ENCODE results near the gene VTN.

The VTN gene

GRCh38 chr17:28368915-28369683 lies 1.0 kb downstream of the VTN start:
- DNase-seq (ENCODE audit: low read depth, low spot score) = no peak

- no peak for DNase-seq (ENCODE audit: low read depth, low spot score)
These were observed 1.7 kb downstream of the VTN start for GRCh38 chr17:28368306-28368831.

DNA sequence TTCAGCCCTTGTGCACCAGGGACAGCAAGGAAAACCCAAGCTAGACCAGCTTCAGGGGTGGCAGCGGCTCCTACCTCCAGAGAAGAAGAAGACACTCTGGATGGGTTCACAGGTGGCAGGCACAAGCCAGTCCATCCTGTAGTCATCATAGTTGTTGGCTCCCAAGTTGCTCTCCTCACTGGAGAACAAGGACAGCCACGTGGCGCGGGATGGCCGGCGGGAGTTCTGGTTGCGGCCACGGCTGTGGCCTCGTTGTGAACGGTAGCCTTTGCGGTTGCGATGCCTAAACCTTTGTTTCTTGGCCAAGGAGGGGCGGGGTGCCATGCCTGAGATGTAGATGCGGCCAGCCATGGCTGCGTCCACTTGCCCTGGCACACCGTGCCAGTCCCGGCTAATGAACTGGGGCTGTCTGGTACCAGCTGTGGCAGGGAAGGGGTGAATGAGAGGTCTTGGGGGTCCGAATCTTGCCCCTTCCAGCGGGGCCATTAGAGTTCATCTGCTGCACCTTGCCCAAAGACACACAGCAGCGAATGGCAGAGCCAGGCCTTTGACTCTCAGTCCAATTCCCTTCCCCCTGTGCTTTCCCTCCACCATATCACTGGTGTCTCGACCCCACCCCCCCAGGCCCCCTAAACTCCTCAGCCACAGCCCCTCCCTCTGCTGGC lies 2.3 kb downstream of the VTN start:
- DNase-seq (ENCODE audit: low read depth, low spot score) = no peak

GRCh38 chr17:28366605-28367004 lies 3.5 kb downstream of the VTN start:
- no peak for DNase-seq (ENCODE audit: low read depth, low spot score)

DNA sequence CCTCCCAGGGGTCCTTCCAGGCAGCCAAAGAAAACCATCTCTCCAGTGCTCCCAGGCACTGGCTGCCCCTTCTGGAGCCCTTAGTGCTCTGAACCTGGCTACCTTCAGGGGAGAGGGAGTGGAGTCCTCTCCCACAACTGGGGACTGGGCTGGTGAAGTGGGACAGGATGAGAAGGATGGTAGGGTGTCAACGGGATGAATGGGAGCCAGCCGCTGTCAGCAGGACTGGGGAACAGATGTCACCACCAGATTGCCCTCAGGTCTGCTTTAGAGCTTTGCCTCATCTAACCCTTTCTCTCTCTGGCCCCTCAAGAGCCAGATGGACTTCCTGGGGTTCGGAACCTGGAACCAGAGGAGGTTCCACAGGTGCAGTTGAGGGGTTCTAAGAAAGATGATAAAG lies 4.6 kb downstream of the VTN start:
- DNase-seq (ENCODE audit: low read depth, low spot score) = no peak

- DNase-seq (ENCODE audit: low read depth, low spot score) = no peak
These were observed 5.3 kb downstream of the VTN start, which contains the start of gene SEBOX for GRCh38 chr17:28364665-28365363. Gene SEBOX, minus strand, starts transcription at chr17:28365199. Its CDS starts 48 bp downstream, at chr17:28365151.

DNA sequence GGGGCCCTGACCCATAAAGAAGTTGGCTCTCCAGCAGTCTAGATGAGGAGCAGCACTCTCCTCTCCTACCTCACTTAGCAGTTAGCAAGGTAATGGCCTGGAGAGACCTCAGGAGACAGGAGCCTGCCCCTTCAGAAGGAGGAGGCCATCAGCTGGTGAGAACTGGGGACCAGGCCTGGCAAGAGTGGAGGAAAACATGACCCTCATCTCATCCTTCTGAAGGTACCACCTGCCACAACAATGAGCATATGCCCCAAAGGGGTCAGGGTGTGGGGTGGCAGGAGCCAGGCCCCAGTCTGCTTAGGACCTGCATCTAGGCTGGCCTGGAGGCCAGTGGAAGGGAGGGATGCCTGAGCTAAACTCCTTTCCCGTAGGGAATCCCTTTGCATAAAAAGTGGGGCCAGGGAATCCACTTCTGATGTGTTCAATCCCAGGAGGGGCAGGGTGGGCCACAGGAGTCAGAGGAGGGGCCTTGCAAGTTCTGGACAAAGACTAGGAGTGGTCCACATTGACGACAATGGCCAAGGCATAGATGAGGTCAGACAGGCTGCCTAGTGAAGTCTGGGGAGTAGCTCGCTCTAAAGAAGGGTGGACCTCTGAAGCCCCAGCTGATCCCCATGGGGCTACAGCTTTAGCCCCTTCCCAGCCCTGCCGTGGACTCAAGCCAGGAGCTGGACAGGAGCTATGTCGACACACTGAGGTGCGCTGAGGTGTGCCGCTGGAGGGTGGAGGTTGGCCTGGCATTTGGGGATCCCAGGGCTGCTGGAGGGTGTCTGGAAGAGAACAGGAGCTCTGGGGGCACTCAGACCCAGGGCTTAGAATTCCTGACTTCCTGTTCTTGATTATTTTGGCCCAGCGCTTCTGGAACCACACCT lies 6.1 kb downstream of the VTN start:
- DNase-seq (ENCODE audit: low read depth, low spot score) = no peak

DNA sequence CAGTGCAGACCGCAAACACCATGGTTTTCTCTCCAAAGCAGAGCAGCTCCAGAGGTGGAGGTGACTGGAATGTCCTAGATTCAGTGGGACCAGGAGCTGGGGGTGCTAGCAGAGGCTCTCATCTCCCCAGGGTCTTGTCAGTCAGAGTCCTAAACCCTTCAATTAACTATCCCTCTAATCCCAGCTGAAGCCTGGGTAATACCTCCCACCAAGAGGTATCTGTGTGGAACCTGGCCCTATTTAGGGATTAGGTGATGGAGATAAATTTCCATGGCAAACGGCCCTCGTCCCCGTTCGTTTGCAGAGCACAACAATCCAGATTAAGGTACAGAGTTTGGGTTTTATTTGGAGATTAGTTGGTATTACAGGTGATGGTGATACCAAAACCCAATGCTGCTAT lies 6.9 kb downstream of the VTN start:
- DNase-seq (ENCODE audit: low read depth, low spot score) = no peak

DNA sequence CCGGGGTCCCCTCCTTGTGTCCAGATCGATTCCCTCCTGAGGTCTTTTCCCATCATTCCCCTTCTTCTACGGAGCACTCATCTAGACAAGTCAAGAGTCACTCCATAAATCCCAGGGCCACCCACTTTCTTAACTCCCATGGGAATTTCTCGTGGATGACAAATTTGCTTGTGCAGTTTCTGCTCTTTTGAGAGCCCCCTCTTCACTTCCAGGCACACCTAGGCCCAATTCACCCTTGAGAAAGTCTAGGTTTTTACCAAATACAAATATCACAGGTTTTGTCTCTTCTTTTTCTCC lies 12.3 kb downstream of the VTN start:
- no peak for DNase-seq (ENCODE audit: low read depth, low spot score)

DNA sequence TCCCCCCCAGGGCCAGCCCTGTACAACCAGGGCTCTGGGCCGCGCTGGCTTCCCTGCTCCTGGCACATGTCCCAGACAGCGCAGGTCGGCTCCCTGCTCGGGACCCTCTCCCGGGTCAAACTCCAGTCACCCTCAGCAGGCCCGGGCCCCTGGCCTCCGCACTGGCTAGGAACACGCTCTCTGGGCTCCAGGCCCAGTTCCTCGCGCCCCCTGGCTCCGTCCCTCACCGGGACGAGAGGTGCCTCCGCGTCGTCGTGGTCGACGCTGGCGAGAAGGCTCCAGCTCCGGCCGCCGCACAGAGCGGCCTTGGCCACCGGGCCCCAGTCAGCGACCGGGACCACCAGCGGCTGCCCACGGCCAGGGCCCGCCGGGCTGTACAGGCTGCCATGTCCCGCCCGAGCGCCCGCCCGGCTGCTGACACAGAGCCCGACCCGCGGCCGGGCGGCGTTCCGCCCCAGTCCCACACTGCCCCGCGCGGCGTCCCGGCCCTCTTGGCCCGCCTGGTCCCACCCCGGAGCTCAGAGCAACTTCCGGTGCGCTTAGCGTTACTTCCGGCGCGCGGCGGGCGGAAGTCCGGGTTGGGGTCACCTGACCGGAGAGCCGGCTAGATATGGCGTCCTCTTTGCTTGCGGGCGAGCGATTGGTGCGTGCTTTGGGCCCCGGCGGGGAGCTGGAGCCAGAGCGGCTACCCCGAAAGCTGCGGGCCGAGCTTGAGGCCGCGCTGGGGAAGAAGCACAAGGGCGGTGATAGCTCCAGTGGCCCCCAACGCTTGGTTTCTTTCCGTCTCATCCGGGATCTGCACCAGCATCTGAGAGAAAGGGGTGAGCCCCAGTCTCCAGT lies 12.8 kb downstream of the VTN start, which contains the start of gene POLDIP2:
POLDIP2 (minus strand) TSS at position 467 of the 840 bp plus-strand sequence; CDS start at position 388, 79 bp downstream.
- DNase-seq (ENCODE audit: low read depth, low spot score) = peak; percentile 98

GRCh38 chr17:28350271-28350670 lies 19.8 kb downstream of the VTN start:
- no peak for DNase-seq (ENCODE audit: low read depth, low spot score)

DNA sequence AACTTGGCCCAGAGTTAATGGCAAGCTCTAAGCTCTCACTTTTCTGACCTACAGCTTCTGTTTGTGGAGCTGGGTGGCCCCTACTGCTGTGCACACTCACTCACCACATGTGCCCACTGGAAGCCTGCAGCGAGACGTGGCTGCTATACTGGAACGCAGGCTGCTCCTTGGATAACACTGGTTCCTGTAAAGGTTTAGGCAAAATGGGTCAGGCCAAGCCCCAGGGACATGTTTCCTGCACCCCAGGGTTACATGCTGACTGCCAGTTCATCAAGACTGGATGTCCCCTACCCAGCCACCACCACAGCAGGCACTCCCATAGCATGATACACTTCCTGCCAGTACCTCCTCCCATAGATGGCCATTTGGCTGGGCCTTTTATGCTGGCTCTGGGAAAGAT lies 21.1 kb downstream of the VTN start:
- no peak for DNase-seq (ENCODE audit: low read depth, low spot score)

DNA sequence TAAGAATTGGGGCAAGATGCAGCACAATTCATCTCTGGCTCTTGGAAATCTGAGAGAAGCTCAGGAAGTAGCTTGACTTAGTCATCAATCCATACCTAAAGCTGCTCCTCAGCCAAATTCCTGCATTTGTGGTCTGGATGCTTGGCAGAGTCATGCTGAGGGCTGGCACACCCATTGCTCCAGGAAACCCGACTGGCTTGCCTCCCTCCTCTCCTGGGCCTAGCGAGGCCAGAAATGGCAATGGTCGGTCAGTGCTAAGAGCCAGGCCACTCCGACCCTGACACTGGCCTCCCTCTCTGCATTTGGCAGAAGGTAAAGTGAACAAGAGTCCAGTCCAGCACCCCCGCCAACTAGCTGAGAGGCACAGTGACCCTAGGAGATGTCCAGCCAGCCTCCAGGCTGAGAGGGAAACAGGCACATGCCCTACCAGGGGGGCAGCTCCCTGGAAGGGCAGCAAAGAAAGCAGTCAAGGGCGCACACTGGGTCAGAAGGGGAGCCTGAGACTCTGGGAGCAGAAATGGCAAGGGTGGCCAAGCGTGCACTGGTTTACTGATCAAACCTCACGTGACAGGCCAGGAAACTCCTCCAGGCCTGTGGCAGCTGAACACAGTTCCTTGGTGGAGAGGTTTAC lies 22.7 kb downstream of the VTN start:
- DNase-seq (ENCODE audit: low read depth, low spot score) = peak; percentile 96

- DNase-seq (ENCODE audit: low read depth, low spot score) = no peak
These were observed 23.3 kb downstream of the VTN start for GRCh38 chr17:28346746-28347246.

- DNase-seq (ENCODE audit: low read depth, low spot score) = peak; percentile 69
These were observed 23.9 kb downstream of the VTN start for GRCh38 chr17:28346199-28346580.

DNA sequence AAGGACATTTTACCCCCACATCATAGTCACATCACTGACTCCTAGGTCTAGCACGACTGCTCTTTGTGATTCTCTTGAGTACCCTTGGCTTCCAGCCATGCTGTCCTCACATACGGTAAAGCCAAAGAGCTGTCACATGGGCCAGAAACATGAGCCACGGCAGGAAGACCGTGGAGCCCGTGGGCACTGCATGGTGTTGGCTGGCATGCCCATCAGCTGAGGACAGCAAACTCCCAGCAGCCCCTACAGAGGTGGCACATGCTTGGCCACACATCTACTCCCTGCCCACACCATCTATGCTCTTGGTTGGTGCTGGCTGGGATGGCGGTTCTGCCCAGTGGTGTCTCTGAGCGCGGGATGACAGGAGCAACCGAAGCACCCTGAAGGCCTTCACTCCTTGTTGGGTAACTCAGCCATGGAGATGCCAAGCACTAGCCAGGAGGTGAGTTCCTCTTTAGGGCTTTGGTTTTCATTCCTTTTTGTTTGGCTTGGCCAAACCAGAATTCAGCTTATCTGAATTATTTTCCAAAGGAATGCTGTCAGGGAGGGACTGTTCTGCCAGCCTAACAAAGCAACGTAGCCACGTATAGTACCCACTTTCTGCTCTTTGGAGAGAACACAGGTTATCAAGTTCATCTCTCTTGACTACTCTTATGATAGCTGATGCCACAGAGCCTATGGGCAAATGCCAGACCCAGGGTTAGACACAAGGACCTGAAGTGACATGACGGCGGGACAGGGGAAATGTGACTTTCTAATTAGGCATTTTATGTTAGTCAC lies 24.5 kb downstream of the VTN start:
- peak; percentile 77 for DNase-seq (ENCODE audit: low read depth, low spot score)

- no peak for DNase-seq (ENCODE audit: low read depth, low spot score)
These were observed 25.6 kb downstream of the VTN start for GRCh38 chr17:28344435-28344901.

- DNase-seq (ENCODE audit: low read depth, low spot score) = no peak
These were observed 26.1 kb downstream of the VTN start for GRCh38 chr17:28344011-28344410.

DNA sequence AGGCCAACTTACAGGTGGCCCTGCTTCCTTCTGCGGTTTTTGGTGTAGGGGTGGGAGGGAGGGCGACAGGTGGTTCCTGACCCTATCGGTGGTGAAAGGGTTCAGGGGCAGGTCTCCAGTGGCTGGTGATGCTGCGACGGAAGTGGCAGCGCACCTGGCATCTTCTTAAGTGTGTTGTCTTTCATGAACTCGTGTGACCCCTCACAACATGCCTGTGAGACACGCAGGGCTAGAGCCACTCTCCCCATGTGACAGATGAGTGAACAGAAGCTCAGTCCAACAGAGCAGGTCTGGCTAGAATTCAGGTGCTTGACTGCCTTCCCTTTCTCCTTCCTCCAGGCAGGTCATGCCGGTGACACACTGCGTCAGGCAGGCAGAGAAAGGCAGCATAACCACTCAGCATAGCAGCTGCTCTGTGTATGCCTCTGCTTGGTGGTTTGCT lies 26.6 kb downstream of the VTN start:
- DNase-seq (ENCODE audit: low read depth, low spot score) = no peak
